Esophagus squamous epithelium (tissue), 5 donors: ENCODE data around the gene SAMD14. TPM values are rescaled to one million over a fixed set of nuclear protein-coding genes. Genes with fewer than 3 reads are reported as not detected.

Experiments
- DNase-seq: peaks from one replicate; lab custom pipeline; 2025; lab: John Stamatoyannopoulos, UW
- H3K27ac ChIP-seq, 4 donors: fragments of 200-600 bp; sonication (generic); one replicate each; pipeline ENCODE4 v1.5.1; 2016 to 2019; ENCODE audit warnings: mild to moderate bottlenecking in 1 of 4
- H3K27me3 ChIP-seq, 4 donors: fragments of 200-600 bp; sonication (generic); 1 replicate in 3 of 4; 2 replicates in 1 of 4; pipeline versions ENCODE4 v1.5.1 to v1.6.0; 2017 to 2021; ENCODE audit warnings: antibody characterized with exemption in 1 of 4
- H3K36me3 ChIP-seq, 3 donors: fragments of 200-600 bp; sonication (generic); one replicate each; pipeline ENCODE4 v1.5.1; 2016 to 2019
- H3K4me1 ChIP-seq, 3 donors: fragments of 200-600 bp; sonication (generic); one replicate each; pipeline ENCODE4 v1.5.1; 2017 to 2019
- H3K4me3 ChIP-seq, 4 donors: fragments of 200-600 bp; sonication (generic); 1 replicate in 3 of 4; 2 replicates in 1 of 4; pipeline ENCODE4 v1.5.1; 2016 to 2019; ENCODE audit warnings: mild to moderate bottlenecking in 2 of 4, moderate library complexity in 1 of 4
- H3K9me3 ChIP-seq, 3 donors: fragments of 200-600 bp; sonication (generic); one replicate each; pipeline ENCODE4 v1.5.1; 2016 to 2019
- POLR2A ChIP-seq, 4 donors: fragments of 450-650 bp; IDR thresholded peaks; one replicate each; pipeline ENCODE4 v1.6.1; 2017; ENCODE audit warnings: antibody characterized with exemption in 4 of 4, mild to moderate bottlenecking in 4 of 4, moderate library complexity in 3 of 4
- WGBS, 2 donors: methylation state at CpG; one replicate each; pipeline ENCODE4 v1.1.5; 2018; 5-methylcytosine and 5-hydroxymethylcytosine counted together
- intact Hi-C: fragments of 100-400 bp; cut with DNase I; formaldehyde crosslinking; loops from one replicate; pipeline ENCODE4 v1.15.0; 2022
- total RNA-seq, 4 donors: library from RNA; depleted of rRNA; stranded (reverse); fragments of >200 nt; gene quantifications; one replicate each; pipeline ENCODE4 v1.1.0, GENCODE V29; 2016
- TF ChIP-seq, protein P1 (sequence below), 6 experiments: fragments of 450-650 bp in 4 of 6; fragments of 200-600 bp in 2 of 6; sonication (generic) in 2 of 6; IDR thresholded peaks; one replicate each; pipeline ENCODE4 v1.5.1; 2016 to 2019; ENCODE audit warnings: antibody characterized with exemption in 6 of 6, mild to moderate bottlenecking in 4 of 6, moderate library complexity in 4 of 6
- donor health status: DM: yes; HTN: yes; CAD: no.

Gene SAMD14
- total RNA-seq, 4 donors from 2014 or later = 0.57 TPM; not detected in 3

DNA sequence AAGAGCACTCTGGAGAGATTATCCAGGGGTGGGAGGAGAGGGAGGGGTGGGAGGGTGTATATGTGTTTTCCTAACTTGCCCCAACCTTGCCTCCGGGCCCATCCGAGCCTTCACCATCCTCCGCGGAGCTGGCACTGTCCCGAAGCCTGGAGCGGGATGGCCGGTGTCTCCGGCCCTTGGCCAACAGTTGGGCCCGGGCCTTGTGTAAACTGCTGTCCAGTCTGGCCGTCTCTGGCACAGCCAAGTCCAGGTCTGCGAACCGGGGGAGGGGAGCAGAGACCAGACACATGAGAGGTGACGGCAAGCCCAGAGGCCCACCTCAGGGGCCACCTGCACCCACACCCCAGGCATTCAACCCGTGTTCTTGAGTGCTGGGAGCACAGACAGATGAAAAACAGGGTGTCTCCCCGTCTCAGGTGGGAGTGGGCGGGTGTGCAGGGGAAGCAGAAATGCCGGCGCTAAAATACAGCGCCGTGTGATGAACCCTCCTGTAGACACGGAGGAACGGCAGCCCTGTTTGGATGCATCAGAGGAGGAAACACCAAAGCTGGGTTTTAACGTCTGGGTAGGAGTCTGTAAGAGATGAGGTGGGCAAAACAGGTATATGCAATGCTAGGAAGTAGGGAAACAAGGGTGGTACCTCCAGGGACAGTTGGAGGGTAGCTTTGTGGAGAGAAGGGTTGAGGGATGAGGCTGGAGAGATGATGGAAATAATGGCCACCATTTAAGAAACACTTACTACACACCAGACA, 11.7 kb downstream of the SAMD14 start:
- Histone ChIP-seq H3K36me3 (no peaks in the 10 kb centered on the region), H3K4me3 (no peak overlapping the region), H3K27me3 (peaks cover 0 to 44% (median 0%) of the 10 kb centered on the region in 4 donors), H3K9me3 (no peaks in the 10 kb centered on the region), H3K27ac (no peak overlapping the region), H3K4me1 (peaks cover 0 to 27% (median 5%) of the 10 kb centered on the region in 3 donors)
- whole genome bisulfite sequencing, 2 donors = 52 to 64% methylated on average over 6 to 11 of the region's 23 CpGs
- intact Hi-C loops = no loop called here
- no peak for DNase-seq
- TF ChIP-seq, protein P1, sequence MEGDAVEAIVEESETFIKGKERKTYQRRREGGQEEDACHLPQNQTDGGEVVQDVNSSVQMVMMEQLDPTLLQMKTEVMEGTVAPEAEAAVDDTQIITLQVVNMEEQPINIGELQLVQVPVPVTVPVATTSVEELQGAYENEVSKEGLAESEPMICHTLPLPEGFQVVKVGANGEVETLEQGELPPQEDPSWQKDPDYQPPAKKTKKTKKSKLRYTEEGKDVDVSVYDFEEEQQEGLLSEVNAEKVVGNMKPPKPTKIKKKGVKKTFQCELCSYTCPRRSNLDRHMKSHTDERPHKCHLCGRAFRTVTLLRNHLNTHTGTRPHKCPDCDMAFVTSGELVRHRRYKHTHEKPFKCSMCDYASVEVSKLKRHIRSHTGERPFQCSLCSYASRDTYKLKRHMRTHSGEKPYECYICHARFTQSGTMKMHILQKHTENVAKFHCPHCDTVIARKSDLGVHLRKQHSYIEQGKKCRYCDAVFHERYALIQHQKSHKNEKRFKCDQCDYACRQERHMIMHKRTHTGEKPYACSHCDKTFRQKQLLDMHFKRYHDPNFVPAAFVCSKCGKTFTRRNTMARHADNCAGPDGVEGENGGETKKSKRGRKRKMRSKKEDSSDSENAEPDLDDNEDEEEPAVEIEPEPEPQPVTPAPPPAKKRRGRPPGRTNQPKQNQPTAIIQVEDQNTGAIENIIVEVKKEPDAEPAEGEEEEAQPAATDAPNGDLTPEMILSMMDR (IDR thresholded peaks at IDR 0.05) = no peak
- no peak for TF ChIP-seq POLR2A (IDR thresholded peaks at IDR 0.05)

DNA sequence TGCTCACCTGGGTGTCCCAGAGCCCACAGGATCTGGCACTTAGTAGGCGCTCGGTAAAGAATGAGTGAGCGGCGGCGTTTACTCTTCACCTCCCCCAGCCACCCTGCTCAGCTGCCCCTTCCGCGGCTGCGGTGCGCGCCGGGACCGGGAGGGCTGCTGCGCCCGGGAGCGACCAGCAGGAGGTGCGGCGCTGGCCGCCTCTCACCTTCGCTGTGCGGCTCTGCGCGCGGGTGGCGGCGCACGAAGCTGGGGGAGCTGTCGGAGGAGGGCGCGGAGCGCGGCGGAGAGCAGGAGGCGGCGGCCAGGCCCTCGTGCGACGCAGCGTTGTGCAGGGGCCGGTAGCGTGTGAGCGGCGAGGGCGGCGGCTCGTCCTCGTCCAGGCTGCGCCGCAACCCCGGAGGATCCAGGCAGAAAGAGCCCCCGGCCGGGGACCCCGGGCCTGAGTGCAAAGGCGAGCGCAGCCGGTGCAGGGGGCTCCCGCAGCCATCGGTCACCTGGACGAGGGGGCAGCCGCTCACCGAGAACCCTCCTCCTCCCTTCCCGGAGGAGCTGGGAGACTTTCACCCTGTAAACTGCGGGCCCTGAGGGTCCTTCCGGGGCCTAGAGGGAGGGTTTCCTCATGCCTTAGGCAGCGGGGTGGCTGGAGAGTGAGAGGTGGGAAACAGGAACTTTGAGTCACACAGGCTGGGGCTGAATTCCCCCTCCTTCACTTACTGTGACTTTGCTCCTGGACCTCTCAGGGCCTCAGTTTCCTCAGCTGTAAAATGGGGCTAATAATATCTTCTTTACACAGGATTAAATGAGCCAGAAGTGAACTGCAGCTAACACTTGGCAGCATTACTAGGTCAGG, 12.5 kb downstream of the SAMD14 start:
- peak overlapping the region in 2 of 4 donors; percentile 25 to 50 for H3K4me3 ChIP-seq
- 13% methylated on average over 17 of the region's 64 CpGs; no CpG with 5 or more reads in 1 of the 2 donors for WGBS, 2 donors
- H3K27me3 ChIP-seq = peaks cover 0 to 44% (median 0%) of the 10 kb centered on the region in 4 donors
- H3K9me3 ChIP-seq = no peaks in the 10 kb centered on the region
- no peak for DNase-seq
- no peaks in the 10 kb centered on the region for H3K36me3 ChIP-seq
- peak overlapping the region in 1 of 4 donors; percentile 31 for H3K27ac ChIP-seq
- intact Hi-C loops = no loop called here
- TF ChIP-seq, protein P1 (IDR thresholded peaks at IDR 0.05) = peak in 5 of 6 experiments; percentile 60 to 83 (median 76)
- TF ChIP-seq POLR2A (IDR thresholded peaks at IDR 0.05) = no peak
- H3K4me1 ChIP-seq = peaks cover 4 to 36% (median 13%) of the 10 kb centered on the region in 3 donors

DNA sequence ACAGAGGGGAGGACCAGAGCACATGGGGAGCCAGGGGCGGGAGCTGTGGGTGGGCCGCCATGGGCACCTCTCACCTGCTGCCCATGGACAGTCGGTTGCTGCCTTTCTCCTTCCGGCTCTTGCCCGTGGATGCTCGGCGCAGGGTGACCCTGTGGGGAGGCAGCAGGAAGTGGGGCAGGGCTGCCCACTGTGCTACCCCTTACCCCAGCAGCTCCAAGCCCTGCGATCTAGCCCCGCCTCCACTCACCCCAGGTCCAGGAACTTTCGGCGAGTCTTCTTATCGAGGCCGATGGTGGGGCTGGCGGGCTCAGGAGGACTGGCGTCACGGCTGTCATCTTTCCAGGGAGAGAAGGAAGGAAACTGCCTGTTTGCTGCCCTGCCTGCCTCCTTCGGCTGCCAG, 14.2 kb downstream of the SAMD14 start:
- DNase-seq = no peak
- peaks cover 11 to 49% (median 24%) of the 10 kb centered on the region in 3 donors for H3K4me1 ChIP-seq
- intact Hi-C loops = no loop called here
- TF ChIP-seq, protein P1 (IDR thresholded peaks at IDR 0.05) = no peak
- H3K27me3 ChIP-seq = peaks cover 0 to 44% (median 0%) of the 10 kb centered on the region in 4 donors
- H3K36me3 ChIP-seq = peaks cover 0 to 6% (median 0%) of the 10 kb centered on the region in 3 donors
- WGBS, 2 donors = 50 to 61% methylated on average over 1 to 13 of the region's 17 CpGs
- H3K27ac ChIP-seq = no peak overlapping the region
- H3K9me3 ChIP-seq = no peaks in the 10 kb centered on the region
- H3K4me3 ChIP-seq = no peak overlapping the region

DNA sequence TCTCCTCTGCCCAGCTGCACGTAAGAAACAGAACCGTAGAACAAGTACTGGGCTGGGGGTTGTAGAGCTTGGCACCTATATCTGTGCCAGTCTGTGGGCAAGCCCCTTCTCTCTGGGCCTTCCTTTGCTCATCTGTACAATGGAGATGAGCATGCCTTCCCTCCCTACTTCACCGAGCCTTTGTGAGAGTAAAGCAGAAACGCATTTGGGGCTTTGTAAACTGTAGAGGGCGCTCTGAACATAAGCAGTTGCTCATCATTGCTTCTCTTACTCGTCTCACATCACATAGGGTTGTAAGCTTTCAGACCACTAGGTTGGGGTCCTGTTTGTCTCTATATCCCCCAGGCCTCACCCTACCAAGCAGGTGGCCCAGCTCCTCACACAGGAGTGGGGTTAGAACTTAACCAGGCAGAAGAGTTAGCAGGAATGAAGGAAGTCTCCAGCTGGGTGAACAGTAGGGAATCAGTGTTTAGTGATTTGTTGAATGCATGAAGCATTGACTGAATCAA, 15.1 kb downstream of the SAMD14 start:
- TF ChIP-seq POLR2A (IDR thresholded peaks at IDR 0.05) = no peak
- TF ChIP-seq, protein P1 (IDR thresholded peaks at IDR 0.05) = peak in 5 of 6 experiments; percentile 36 to 62 (median 40)
- Histone ChIP-seq H3K36me3 (peaks cover 0 to 15% (median 0%) of the 10 kb centered on the region in 3 donors), H3K4me1 (peaks cover 11 to 49% (median 24%) of the 10 kb centered on the region in 3 donors), H3K27ac (no peak overlapping the region), H3K9me3 (no peaks in the 10 kb centered on the region), H3K4me3 (no peak overlapping the region), H3K27me3 (peaks cover 0 to 44% (median 0%) of the 10 kb centered on the region in 4 donors)
- 16 to 28% methylated on average over 3 to 6 of the region's 6 CpGs for WGBS, 2 donors
- intact Hi-C loops = no loop called here
- no peak for DNase-seq
